GM21367 (cell line): ENCODE results near the gene ATP11A.
"Not testable (repeated sequence)": the region's sequence is repeated elsewhere in the genome, so short reads cannot be mapped to it uniquely, and the experiment has no call there.

Source experiments
- ATAC-seq: cut with Tn5 transposase; IDR thresholded peaks from one replicate; pipeline ENCODE4 v1.9.1; 2021; ENCODE audit not compliant: unreplicated experiment

ATP11A gene

DNA sequence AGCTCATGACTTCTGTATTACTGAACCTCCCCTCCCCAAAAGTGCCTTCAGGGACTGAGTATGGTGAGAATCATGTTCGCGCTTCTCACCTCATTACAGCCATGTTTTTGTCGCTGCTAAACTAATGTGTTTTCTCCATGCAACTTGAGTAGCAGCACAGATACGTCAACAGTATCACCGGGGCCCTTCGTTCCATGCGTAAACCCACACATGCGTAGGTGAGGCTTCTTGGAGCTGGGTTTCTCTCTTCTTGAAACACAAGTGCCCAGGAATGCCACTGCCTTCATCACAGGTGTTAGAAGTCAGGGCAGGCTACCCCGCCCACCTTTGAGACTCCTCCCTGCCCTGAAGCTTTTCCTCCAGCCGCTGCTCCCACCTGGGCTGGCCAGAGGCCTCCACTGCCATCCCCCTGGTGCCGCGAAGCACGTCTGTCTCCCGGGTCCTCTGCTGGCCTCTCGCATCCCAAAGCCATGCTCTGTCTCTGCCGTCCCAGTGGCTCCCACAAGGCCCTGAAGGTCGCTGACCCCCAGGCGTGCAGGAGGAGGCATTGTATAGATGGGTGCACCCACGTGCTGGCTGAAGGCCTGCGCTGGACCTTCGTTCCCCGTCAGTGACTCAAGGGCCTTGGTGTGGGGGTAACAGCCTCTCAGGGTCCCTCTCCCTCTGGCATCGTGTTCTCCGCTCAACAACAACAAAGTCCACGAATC lies 143.9 kb downstream of the ATP11A start:
- no peak for ATAC-seq

GRCh38 chr13:112835344-112835743 lies 145.5 kb downstream of the ATP11A start:
- ATAC-seq: no peak

- ATAC-seq: no peak
Measured at GRCh38 chr13:112835796-112836195, 146.0 kb downstream of the ATP11A start.

DNA sequence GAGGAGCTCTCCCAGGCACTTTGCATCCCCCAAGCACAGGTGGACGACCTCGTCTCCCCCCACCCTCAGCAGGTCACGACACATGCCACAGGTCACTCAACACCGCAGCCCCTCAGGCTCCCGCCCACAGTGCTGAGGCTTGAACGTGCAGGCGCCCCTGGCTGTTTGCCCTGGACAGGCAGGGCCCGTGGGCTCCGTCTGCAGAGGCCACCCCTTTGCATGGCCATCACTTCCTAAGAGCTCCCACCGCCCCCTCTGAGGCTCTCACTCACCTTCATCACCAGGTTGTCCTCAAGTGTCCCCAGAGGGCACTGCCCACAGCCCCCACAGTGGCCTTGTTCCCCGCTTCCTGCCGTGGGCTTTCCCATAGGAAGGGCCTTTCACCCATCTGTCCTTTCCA lies 147.1 kb downstream of the ATP11A start:
- ATAC-seq: no peak

DNA sequence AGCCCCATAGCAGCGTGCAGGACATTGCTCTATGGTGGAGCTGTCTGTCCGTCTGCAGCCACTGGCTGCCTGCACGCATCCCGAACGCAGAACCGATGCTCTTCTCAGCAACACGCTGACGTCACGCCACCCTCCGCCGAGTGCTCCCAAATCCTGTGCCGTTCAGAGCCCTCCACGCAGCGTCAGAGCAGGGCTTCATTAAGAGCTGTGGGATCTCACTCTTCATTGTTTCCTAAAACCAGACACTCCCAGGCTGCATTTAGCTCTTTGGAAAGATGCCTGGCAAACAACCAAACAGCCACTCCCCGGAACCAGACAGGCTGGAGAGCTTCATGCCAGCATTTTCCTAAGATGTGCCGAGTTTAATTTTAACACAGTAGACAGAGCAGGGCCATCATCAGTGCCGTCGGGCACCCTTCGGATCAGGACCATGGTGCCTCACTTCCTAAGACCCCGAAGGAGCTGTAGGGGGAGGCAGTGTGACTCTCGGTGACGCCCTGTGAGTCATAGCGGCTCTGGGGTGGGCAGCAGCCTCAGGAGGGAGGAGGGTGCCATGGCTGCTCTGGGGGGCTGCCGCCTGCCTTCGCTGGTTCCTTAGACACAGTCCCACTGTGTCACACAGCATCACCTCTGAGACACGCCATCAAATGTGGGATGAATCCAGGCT lies 147.7 kb downstream of the ATP11A start:
- ATAC-seq: no peak

DNA sequence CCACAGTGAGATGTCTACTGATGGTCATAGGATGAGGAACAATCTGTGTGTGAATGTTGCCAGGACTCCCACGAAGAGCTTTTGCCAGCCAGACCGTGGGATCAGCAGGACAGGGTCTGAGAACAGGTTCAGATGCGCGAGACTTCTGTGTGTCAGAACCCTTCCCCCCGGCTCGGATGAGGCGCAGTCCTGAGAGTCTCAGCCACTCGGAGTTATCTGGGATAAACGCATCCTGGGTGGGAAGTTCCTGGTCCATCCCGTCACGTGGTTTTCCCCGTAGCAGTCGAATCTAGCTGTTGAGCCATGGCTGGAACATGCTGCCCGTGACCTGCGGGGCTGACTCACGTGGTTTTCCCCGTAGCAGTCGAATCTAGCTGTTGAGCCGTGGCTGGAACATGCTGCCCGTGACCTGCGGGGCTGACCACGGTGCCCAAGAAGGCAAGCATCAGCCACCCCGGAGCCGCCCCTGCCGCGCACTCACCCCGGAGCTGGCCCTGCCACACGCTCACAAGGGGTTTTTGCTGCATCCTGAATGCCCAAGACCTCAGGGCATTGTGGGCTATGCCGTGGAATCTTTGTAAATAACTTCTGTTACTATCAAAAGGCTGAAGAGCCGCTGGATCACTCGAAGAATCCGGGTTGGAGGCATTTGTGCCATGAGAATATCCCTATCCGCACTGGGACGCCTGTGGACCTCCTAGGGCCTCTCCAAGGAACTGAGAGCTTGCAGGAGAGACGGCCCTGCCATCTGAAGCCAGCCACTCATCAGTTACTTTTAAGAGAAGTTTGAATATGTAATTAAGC lies 148.4 kb downstream of the ATP11A start:
- ATAC-seq: no peak

- no peak for ATAC-seq
Measured at GRCh38 chr13:112838842-112839117, 148.9 kb downstream of the ATP11A start.

GRCh38 chr13:112839356-112840105 lies 149.7 kb downstream of the ATP11A start:
- ATAC-seq: no peak

GRCh38 chr13:112840472-112841302 lies 150.8 kb downstream of the ATP11A start:
- no peak for ATAC-seq

DNA sequence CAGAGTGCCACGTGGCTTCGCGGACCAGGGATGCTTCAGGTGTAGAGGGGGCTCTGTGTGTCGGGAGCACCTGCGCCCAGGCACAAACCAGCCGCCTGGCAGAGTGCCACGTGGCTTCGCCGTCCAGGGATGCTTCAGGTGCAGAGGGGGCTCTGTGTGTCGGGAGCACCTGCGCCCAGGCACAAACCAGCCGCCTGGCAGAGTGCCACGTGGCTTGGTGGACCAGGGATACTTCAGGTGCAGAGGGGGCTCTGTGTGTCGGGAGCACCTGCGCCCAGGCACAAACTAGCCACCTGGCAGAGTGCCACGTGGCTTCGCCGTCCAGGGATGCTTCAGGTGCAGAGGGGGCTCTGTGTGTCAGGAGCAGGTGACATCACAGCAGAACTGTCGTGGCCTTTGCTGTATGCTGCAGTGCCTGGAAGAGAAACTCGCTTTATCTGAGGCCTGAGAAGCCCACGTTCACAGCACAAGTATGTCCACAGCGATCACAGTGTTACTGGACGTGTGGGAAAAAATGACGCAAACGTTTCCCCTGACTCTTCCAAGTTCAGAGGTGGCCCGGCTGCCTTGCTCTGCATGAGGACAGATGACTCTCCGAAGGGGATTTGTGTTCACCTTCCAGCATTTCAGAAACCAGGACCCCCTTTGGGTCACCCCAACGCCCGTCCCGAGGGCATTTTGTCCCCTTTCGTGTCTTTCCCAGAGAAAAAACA lies 151.6 kb downstream of the ATP11A start:
- ATAC-seq: not testable (repeated sequence)

DNA sequence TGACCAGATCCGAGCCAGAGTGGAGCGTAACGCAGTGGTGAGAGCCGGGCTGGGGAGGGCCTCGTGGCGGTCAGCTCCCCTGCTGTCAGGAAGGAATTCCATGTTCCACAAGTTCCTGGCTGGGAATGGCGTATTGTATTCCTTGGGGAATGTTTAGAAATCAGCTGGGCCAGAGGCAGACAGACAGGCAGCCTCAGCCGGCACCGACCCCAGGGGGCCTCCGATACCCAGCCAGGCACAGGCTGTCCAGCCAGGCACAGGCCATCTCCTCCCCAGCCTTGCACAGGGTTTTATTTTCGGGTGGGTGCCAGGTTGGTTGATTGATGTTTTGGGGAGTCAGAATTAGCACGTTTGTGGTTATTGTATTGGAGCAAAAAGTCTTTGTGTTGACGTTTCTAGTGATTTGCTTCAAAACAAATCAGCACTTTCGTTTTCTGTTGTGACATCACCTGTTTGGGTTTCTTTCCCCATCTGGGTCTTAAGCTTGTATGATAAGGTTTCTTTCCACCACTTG lies 152.6 kb downstream of the ATP11A start:
- no peak for ATAC-seq

DNA sequence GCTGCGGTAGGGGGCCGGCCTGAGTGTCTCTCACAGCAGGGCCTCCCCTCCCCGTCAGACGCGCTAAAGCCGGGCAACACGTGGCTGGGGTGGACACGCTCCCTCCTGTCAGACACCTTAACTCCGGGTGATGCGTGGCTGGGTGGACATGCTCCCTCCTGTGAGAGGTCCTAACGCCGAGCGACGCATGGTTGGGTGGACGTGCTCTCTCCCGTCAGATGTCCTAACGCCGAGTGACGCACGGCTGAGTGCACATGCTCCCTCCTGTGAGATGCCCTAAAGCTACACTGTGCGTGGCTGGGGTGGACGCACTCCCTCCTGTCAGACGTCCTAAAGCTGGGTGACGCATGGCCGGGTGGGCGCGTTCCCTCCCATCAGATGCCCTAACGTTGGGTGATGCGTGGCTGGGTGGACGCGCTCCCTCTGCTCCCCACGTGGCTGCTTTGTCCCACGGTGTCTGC lies 153.1 kb downstream of the ATP11A start:
- ATAC-seq: no peak

- no peak for ATAC-seq
Measured at GRCh38 chr13:112843392-112844111, 153.7 kb downstream of the ATP11A start.

GRCh38 chr13:112844411-112844810 lies 154.6 kb downstream of the ATP11A start:
- ATAC-seq: no peak

DNA sequence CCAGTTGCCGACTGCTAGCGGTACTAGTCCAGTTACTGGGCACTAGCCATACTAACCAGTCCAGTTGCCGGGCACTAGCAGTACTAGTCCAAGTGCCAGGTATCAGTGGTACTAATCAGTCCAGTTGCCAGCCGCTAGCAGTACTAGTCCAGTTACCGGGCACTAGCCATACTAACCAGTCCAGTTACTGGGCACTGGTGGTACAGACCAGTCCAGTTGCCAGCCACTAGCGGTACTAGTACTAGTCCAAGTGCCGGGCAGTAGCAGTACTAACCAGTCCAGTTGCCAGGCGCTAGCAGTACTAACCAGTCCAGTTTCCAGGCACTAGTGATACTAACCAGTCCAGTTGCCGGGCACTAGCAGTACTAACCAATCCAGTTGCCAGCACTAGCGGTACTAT lies 155.0 kb downstream of the ATP11A start:
- ATAC-seq: no peak

DNA sequence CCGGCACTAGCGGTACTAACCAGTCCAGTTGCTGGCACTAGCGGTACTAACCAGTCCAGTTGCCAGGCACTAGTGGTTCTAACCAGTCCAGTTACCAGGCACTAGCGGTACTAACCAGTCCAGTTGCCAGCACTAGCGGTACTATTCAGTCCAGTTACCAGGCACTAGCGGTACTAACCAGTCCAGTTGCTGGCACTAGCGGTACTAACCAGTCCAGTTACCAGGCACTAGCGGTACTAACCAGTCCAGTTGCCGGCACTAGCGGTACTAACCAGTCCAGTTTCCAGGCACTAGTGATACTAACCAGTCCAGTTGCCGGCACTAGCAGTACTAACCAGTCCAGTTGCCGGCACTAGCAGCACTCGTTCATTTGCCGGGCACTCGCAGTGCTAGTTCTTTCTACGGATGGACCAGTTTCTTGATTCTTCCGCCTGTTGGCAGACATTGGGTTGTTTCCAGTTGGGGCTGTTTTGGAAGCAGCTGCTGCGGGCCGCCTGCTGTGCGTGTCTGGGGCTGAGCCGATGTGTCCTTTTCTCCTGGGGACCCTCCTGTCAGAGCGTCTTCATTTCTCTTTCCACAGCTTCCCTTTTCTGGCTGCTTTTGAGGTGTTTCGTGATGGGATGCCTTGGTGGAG lies 155.8 kb downstream of the ATP11A start:
- no peak for ATAC-seq

- no peak for ATAC-seq
Measured at GRCh38 chr13:112846411-112847115, 156.7 kb downstream of the ATP11A start.

DNA sequence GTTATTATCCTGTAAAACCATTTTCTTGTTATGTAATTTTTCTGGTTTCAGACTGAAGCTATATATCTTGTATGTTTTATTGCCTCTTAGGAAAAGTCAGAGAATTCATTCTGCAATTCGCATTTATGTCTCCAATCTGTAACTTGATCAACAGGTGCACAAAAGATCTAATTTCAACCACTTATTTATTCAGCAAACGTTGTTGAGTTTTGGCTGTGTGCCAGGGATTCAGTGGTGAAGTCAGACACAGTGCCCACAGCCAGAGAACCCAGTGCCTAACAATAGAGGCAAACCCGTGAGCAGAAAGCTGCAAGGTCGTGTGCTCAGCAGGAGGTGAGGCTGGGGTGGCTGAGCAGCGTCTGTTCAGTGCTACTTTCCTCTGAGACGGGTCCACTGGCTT lies 159.7 kb downstream of the ATP11A start:
- ATAC-seq: no peak
